VCaP (cell line): ENCODE measurements around the gene LHPP.

Experiments used
- H3K27ac ChIP-seq: fragments of 450-650 bp; 2 replicates; pipeline ENCODE4 v1.5.1; 2017
- CTCF ChIP-seq: fragments of 450-650 bp; conservative IDR thresholded peaks from 2 replicates; pipeline ENCODE4 v1.5.1; 2017; ENCODE audit warnings: mild to moderate bottlenecking, moderate library complexity

The LHPP gene

GRCh38 chr10:124530816-124531215, 69.2 kb downstream of the LHPP start:
- H3K27ac ChIP-seq: no peak overlapping the region; the same call in 1 of the 2 replicates
- TF ChIP-seq CTCF: no peak

DNA sequence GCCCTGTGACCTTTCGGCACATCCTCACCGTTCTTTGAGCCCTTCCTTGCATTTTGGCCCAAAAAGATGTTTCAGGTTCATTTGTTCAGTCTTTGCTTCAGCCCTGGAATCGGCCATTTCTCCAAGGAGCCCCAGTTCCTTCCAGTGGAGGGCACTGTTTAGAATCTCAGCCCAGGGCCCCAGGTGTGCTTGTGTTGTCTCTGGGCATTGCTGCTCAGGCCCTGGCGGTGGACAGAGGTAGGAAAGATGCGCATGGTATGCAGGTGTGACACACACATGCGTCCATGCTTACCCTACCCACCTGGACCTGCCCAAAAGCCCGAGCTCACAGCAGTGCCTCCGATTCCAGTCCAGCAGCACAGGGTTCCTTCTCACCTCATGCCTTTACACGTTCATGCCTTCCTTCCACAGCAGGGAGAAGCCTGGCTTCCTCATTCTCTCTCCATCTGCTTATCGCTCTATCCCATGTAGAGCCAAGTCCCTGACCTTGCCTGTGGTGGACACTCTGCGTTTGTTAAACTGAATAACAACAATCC, 70.6 kb downstream of the LHPP start:
- peak; percentile 54 for TF ChIP-seq CTCF
- H3K27ac ChIP-seq: no peak overlapping the region

DNA sequence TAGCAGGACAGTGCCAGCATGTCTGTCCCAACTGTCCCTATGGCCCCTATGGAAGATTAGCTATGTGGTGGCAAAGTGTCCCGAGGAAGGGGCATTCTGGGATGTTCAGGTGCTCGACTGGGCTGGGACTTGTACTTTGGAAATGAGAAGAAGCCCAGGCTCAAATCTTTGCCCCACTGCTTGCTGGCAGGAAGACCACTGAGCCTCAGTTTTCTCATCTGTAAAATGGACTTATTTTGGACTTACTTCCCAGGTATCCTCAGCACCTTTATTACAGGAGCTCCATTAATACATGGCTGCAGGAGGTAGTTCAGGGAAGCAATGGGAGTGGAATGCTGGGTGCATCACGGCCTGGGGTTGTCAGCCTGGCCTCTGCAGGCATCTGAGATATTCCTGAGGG, 71.2 kb downstream of the LHPP start:
- H3K27ac ChIP-seq: no peak overlapping the region
- no peak for TF ChIP-seq CTCF

- TF ChIP-seq CTCF: no peak
Observed at GRCh38 chr10:124533266-124533665, 71.6 kb downstream of the LHPP start.

DNA sequence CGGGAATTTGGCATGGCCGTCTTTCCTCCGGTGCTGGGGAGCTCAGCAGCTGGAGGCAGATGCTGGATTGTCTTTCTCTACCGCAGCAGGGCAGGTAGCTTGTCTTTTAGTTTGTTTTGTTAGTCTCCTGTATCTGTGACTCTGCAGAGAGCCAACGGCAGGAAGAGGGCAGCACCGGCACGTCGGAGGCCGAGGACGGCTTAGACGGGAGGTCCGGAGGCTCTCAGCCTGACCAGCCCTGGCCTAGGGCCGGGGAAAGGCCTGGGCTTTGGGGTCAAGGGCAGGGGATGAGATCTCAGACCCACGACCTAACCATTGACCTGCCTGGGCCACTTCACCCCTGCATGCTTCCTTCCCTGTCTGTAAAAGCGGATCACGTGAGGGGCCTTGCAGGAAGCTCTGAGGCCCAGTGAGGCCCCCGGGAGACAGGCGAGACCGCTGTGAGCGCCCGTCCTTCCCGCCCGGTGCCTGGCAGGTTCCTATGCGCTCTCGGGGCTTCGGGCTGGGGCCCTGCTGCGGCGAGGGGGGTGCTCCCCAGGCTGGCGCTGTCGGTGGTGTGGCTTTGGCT, 72.7 kb downstream of the LHPP start:
- 0 out of 2 replicates have a peak, but pooled peaks have one; percentile 11 for TF ChIP-seq CTCF
- H3K27ac ChIP-seq: no peak overlapping the region

More at GRCh38 chr10:124533266-124533665, 71.6 kb downstream of the LHPP start:
- no peak overlapping the region for H3K27ac ChIP-seq

GRCh38 chr10:124534826-124535601, 73.4 kb downstream of the LHPP start:
- H3K27ac ChIP-seq: no peak overlapping the region

More at GRCh38 chr10:124534826-124535601, 73.4 kb downstream of the LHPP start:
- TF ChIP-seq CTCF: no peak
